NB4 (cell line): Measurements from ENCODE around the gene CTF1.

ENCODE experiments used
- MAX ChIP-seq: IDR thresholded peaks from 2 replicates; pipeline ENCODE4 v1.6.1; 2011; ENCODE audit warnings: low read depth, low read length
- MYC ChIP-seq: IDR thresholded peaks from 2 replicates; pipeline ENCODE4 v1.6.1; 2011; ENCODE audit warnings: low read depth, low read length
- POLR2A ChIP-seq: IDR thresholded peaks from 2 replicates; pipeline ENCODE4 v1.6.1; 2011; ENCODE audit warnings: mild to moderate bottlenecking; ENCODE audit not compliant: insufficient read length; ENCODE audit errors: extremely low read depth
- TF ChIP-seq, protein P1 (sequence below): IDR thresholded peaks from one replicate; pipeline ENCODE4 v1.5.1; 2012; ENCODE audit warnings: low read depth, low read length

- TF ChIP-seq, protein P1, sequence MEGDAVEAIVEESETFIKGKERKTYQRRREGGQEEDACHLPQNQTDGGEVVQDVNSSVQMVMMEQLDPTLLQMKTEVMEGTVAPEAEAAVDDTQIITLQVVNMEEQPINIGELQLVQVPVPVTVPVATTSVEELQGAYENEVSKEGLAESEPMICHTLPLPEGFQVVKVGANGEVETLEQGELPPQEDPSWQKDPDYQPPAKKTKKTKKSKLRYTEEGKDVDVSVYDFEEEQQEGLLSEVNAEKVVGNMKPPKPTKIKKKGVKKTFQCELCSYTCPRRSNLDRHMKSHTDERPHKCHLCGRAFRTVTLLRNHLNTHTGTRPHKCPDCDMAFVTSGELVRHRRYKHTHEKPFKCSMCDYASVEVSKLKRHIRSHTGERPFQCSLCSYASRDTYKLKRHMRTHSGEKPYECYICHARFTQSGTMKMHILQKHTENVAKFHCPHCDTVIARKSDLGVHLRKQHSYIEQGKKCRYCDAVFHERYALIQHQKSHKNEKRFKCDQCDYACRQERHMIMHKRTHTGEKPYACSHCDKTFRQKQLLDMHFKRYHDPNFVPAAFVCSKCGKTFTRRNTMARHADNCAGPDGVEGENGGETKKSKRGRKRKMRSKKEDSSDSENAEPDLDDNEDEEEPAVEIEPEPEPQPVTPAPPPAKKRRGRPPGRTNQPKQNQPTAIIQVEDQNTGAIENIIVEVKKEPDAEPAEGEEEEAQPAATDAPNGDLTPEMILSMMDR = no peak
- no peak for TF ChIP-seq POLR2A
- no peak for TF ChIP-seq MAX
- no peak for TF ChIP-seq MYC
Measured at GRCh38 chr16:30904114-30904780, 7.8 kb downstream of the CTF1 start.
